Heart left ventricle (tissue), 13 donors: ENCODE data around the gene PTPRU.

Experiments
- POLR2A ChIP-seq, 2 donors: fragments of 450-650 bp; IDR thresholded peaks; one replicate each; pipeline ENCODE4 v1.6.1; 2017; ENCODE audit warnings: antibody characterized with exemption in 2 of 2, mild to moderate bottlenecking in 2 of 2, moderate library complexity in 2 of 2
- TF ChIP-seq, protein P1 (sequence below), 12 donors: fragments of 200-600 bp; sonication (generic) in 4 of 12; IDR thresholded peaks; one replicate each; pipeline versions ENCODE4 v1.5.0 to v1.8.0; 2018 to 2022; ENCODE audit warnings: antibody characterized with exemption in 12 of 12, mild to moderate bottlenecking in 5 of 12
- donor health status: ischemic (EF 13 %, LVEDD 7.1; RV severe dilation, severe dysfunction).
- donor health status: DM: no; HTN: yes; CAD: no.
- donor health status: DM: no; HTN: no; CAD: no.
- donor health status: ischemic (EF 25% LVEDD 6.9; RV normal size, moderate dysfunction).
- donor health status: ischemic (EF 25% LVEDD 5.7; RV mildly dilated, moderate dysfunction).
- donor health status: ischemic (EF 35%, LVEDD 5.7; RV mildly dilated, moderate dysfunction).
- donor health status: nonischemic (EF 11% LVEDD 7.7; RV severe dilation, severe dysfunction).
- donor health status: DM: yes; HTN: yes; CAD: no.
- donor health status: PGD.
- donor health status: ischemic (EF 29% LVEDD 5.4; RV normal size, mild dysfunction).
- donor health status: nonischemic (EF 23%, LVEDD 6.1; RV moderate dilation, normal function).

DNA sequence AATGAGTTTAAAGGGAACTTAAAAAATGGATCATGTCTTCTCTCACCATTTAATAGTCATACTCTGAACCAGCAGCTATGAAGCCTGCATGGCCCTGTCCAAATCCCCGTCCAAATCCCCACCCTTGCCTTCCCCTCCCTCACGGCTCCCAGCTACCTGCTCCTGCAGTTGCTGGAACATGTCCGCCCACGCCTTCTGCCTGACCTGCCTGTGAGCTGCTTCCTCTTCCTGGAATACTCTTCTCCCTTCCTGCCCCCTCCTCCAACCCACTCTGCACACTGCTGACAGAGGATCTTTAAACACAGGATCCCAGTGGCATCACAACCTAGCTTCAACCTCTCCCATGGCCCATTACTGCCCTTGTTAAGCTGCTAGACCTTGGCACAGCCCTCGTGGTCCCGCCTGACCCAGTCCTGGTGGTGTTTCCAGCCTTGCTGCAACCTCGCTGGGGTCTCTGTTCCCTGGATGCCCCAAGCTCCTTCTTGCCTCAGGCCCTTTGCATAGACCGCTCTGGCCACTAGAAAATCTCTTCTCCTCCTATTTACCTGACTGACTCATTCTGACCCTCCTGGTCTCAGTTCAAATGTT, 118.3 kb downstream of the PTPRU start:
- TF ChIP-seq, protein P1, sequence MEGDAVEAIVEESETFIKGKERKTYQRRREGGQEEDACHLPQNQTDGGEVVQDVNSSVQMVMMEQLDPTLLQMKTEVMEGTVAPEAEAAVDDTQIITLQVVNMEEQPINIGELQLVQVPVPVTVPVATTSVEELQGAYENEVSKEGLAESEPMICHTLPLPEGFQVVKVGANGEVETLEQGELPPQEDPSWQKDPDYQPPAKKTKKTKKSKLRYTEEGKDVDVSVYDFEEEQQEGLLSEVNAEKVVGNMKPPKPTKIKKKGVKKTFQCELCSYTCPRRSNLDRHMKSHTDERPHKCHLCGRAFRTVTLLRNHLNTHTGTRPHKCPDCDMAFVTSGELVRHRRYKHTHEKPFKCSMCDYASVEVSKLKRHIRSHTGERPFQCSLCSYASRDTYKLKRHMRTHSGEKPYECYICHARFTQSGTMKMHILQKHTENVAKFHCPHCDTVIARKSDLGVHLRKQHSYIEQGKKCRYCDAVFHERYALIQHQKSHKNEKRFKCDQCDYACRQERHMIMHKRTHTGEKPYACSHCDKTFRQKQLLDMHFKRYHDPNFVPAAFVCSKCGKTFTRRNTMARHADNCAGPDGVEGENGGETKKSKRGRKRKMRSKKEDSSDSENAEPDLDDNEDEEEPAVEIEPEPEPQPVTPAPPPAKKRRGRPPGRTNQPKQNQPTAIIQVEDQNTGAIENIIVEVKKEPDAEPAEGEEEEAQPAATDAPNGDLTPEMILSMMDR (IDR thresholded peaks at IDR 0.05): no peak
- TF ChIP-seq POLR2A (IDR thresholded peaks at IDR 0.05): no peak
